Astrocyte (in vitro differentiated cells and primary cell): Measurements from ENCODE around the gene ACTL8.

Source experiments
- EZH2 ChIP-seq: IDR thresholded peaks from 2 replicates; pipeline ENCODE4 v1.6.1; 2012; ENCODE audit warnings: mild to moderate bottlenecking, low read length, inconsistent platforms; ENCODE audit not compliant: insufficient read depth
- TF ChIP-seq, protein P1 (sequence below): IDR thresholded peaks from 2 replicates; pipeline ENCODE4 v1.5.1; 2011; ENCODE audit warnings: low read depth, mild to moderate bottlenecking, inconsistent platforms, low read length, moderate library complexity; ENCODE audit not compliant: insufficient read depth

DNA sequence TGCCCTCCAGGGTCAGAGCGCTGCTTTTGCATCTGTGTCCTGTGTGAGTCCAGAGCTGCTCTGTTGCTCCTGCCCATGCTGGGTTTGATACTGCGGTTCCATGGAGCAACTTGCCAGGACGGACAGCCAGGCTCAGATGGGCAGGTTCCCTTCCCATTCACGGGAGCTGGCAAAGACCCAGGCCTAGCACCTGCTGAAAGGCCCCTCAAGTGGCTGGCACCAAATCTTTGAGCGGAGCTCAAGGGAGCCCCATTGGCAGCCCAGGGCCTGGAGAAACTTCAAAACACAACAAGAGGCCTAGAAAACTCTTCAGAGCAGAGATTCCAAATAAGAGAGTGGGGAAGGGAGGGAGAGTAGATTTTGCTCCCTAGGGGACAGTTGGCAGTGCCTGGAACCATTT lies 97.2 kb downstream of the ACTL8 start:
- TF ChIP-seq EZH2 = no peak
- TF ChIP-seq, protein P1, sequence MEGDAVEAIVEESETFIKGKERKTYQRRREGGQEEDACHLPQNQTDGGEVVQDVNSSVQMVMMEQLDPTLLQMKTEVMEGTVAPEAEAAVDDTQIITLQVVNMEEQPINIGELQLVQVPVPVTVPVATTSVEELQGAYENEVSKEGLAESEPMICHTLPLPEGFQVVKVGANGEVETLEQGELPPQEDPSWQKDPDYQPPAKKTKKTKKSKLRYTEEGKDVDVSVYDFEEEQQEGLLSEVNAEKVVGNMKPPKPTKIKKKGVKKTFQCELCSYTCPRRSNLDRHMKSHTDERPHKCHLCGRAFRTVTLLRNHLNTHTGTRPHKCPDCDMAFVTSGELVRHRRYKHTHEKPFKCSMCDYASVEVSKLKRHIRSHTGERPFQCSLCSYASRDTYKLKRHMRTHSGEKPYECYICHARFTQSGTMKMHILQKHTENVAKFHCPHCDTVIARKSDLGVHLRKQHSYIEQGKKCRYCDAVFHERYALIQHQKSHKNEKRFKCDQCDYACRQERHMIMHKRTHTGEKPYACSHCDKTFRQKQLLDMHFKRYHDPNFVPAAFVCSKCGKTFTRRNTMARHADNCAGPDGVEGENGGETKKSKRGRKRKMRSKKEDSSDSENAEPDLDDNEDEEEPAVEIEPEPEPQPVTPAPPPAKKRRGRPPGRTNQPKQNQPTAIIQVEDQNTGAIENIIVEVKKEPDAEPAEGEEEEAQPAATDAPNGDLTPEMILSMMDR = no peak
